Measurements from ENCODE around the gene CPB2.

Gene CPB2

GRCh38 chr13:46126552-46127357, 21.9 kb upstream of the CPB2 start:
- peak; percentile 30 for DNase-seq

GRCh38 chr13:46126056-46126455, 21.2 kb upstream of the CPB2 start:
- no peak for DNase-seq

DNA sequence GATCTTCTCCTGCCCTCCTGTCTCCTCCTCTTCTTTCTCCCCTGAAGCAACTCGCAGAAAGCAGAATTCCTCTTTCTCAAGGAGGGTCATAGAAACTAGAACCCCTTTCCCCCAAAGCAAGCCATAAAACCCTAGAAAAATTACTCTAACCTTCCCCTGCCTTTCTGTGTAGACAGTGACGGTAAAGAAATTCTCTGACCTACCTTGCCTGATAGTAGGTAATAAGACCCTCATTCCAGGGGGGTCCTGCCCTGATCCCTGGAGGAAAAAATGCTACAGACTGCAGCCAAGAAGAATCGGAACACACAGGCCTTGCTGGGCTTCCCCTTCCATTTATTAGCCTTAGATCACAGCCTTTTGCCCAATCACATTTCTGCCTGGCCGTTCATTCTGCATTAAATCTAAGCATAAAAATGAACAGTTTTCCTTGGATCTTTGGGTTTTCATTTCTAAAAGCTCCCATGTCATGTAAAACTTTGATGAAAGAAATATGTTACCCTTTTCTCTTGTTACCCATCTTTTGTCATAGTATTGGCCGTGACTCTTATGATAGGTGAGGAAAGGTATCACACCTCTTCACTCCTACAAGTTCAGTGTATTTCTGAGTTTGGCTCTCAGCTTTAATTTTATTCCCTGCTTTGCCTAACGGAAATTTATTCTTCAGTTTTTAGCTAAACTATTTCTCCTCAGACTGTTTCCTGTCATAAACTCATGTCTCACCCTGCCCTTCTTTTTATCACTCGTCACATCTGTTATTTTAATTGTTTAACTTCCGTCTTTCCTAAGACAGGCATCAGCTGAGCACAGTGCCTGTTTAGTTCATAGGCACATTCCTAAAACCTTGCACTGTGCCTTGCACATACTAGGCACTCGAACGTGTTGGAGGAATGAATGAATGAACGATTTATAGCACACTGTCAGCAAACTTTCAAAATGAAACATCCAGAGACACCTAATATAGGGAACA, 20.4 kb upstream of the CPB2 start:
- DNase-seq: no peak

GRCh38 chr13:46124531-46124966, 19.7 kb upstream of the CPB2 start:
- DNase-seq: no peak

- no peak for DNase-seq
Observed at GRCh38 chr13:46122304-46122703, 17.5 kb upstream of the CPB2 start.

DNA sequence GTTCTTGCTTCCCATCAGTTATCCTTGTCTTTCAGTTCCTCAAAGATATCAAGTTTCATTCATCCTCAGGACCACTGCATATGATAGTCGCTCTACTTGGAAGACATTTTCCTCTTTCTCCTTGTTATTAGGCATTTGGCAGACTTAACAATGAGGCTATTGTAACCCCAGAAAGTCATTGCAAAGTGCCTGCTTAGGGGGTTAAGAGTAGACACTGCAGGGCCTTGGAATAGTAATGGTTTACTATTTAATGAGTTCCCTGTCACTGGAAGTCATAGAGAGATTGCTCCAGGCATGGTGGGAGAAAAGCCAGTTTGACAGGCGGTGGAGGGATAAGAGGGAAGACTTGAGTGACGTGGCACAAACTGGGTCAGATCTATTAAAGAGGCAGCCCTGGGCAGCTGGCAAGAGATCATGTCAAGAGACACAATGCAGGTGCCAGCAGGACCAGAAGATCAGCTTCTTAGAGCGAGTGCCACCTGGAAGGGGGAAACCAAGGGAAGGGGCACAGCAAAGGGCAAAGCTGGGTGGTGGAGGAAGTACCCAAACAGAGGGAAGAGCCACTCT, 16.8 kb upstream of the CPB2 start:
- no peak for DNase-seq

- DNase-seq: no peak
Observed at GRCh38 chr13:46121033-46121432, 16.2 kb upstream of the CPB2 start.

DNA sequence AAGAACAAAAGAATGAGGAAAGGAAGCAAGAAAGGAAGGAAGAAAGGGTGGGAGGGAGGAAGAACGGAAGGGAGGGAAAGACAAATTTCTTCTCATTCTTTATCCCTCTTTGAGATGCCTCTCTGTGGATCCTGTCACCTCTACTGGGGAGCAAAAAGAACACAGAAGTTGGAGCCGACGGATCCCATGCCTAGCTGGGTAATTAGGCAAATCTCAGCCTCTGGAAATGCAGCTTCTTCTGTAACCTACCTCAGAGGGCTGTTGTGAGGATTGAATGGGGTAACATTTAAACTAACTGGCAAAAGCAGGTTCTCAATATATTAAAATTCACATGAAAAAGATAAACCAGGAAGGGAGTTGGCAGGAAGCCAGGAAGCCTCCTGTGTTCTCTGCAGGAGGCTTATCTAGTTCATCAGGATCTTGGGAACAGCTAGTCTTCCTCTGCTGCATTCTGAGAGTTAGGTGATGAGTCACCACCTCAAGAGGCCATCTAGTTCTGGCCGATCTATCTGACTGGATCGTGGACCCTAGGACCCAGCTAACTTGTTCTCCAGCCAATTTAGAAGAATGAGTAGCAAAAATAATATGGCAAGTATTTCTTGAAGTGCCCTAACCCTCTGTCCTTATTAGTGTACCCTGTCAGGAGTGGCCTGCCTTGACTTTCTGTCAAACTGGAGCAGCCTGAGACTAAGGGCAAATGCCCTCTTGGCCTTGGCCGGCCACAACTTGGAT, 15.2 kb upstream of the CPB2 start:
- DNase-seq: no peak

GRCh38 chr13:46116653-46117502, 12.0 kb upstream of the CPB2 start:
- no peak for DNase-seq

DNA sequence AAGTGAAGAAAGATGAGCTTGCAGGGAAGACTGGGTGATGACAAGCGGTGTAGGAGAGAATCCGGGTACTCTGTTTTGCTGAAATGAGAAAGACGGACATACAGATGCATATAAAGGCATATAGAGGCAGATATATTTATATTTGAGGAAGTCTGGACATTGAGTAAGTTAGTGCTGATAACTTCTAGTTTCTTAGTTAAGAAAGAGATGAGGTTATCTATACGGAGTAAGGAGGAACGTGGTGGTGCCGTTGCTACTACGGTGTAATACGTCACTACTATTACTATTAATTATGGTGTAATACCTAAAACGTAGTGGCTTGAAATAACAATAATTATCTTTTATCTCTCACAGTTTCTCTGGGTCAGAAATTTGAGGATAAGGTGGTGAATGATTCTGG, 9.8 kb upstream of the CPB2 start:
- DNase-seq: no peak

- DNase-seq: no peak
Observed at GRCh38 chr13:46113596-46113995, 8.8 kb upstream of the CPB2 start.

GRCh38 chr13:46111151-46111550, 6.3 kb upstream of the CPB2 start:
- DNase-seq: no peak

DNA sequence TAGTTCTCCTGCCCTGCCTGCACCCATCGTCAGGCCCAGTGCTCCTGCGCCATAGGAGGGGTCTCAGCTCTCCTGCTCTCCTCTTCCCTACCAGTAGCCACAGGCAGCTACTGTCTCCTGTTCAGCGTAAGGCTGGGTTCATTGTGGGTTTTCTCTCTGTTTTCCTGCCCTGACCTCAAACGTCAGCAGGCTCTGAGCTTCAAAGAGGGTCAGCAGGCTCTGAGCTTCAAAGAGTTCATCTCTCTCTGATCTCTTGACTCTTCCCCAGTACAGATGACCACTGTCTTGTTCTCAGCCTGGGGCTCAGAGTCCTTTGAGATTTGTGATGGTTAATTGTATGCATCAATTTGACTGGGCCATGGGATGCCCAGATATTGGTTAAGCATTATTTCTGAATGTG, 4.6 kb upstream of the CPB2 start:
- no peak for DNase-seq

DNA sequence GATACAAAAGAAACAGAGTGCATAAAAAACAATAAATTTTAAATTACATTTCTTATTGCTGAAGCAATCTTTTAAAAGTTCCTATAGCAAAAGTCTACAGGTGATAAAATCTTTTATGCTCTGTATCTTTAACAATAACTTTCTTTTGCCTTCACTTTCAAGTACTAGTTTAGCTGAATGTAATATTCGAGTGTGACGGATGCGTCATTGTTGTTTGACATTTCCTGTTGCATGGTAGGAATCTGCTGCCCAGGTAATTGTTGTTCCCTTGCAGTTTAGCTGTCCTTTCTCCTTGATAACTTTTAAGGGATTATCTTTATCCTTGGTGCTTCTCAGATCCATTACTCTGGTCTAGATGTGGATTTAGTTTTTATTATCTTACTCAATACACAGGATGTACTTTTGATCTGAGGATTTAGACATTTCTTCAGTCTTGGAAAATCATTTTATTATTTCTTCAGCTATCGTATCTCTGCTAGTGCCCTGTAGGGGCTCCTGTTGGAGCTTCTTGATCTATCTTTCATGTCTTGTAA, 2.1 kb upstream of the CPB2 start:
- no peak for DNase-seq

- no peak for DNase-seq
Observed at GRCh38 chr13:46103037-46103436, 1.8 kb downstream of the CPB2 start.

DNA sequence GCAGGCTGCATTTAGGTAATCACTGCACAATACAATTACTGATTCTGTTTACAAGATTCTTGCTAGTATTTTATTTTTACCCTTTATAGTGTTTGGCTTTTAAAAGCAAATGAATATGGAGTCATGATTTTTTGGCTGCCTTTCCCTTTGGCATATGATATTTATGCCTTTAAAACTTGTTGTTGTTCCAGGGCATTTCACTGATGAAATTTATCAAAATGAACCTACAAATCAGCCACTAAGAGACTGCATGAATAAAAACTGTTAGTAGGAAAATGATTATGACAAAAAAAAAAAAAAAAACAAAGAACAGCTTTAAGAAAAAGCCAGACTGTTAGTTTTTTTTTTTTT, 2.6 kb downstream of the CPB2 start:
- no peak for DNase-seq

- DNase-seq: no peak
Observed at GRCh38 chr13:46101484-46102254, 3.2 kb downstream of the CPB2 start.

GRCh38 chr13:46101002-46101401, 3.8 kb downstream of the CPB2 start:
- no peak for DNase-seq

DNA sequence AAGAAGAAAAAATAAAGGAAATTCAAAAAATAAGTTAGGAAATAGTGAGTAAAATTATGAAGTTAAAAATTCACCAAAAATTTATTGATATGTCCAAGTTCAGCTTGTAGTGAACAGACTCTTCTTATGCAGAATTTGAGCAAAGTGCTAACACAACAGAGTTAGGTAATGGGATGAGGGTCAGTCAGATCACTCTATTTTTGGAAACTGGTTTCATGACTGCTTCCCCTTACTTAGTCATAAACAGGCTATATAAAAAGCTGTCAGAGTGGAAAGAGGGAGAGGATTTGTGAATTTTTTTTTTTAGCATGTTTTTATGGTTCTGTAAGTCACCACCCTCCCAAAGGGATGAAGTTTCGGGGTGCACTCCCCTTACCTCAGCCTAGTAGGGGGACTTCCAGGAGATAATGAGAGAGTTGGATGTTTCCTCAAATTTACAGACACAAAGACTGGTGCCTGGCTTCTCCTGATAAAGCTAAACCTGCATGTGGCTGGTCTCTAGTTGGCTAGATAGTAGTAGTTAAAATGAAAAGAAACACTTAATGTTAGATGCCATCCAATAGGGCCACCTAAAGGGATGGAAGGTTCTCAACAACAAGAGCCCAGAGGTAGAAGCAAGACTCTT, 4.5 kb downstream of the CPB2 start:
- DNase-seq: no peak

- no peak for DNase-seq
Observed at GRCh38 chr13:46097663-46098062, 7.2 kb downstream of the CPB2 start.
